Epithelial cell of proximal tubule (primary cell): ENCODE results near the gene ZAR1L. TPM values are rescaled to one million over a fixed set of nuclear protein-coding genes. Genes with fewer than 3 reads are reported as not detected.

ENCODE experiments used
- DNase-seq: peaks from one replicate; pipeline ENCODE4 v3.0.0-alpha.2; 2011; ENCODE audit warnings: low read depth
- H3K4me3 ChIP-seq: 2 replicates; pipeline ENCODE4 v1.5.1; 2011; ENCODE audit warnings: low read depth, mild to moderate bottlenecking, low read length
- CTCF ChIP-seq: conservative IDR thresholded peaks from 2 replicates; pipeline ENCODE4 v1.5.1; 2012; ENCODE audit warnings: low read depth, mild to moderate bottlenecking, low read length
- total RNA-seq: library from RNA; depleted of rRNA; stranded (reverse); fragments of >200 nt; gene quantifications from 2 replicates; pipeline ENCODE4 v1.2.3, GENCODE V29; 2015

ZAR1L gene
- total RNA-seq, 1 donor from 2014 or later = not detected

- no peak overlapping the region for H3K4me3 ChIP-seq
These were observed 14.2 kb downstream of the ZAR1L start for GRCh38 chr13:32300920-32301319.

GRCh38 chr13:32300406-32300805 is 14.8 kb downstream of the ZAR1L start:
- DNase-seq = no peak
- no peak overlapping the region for H3K4me3 ChIP-seq
- TF ChIP-seq CTCF = no peak

More at GRCh38 chr13:32300920-32301319, 14.2 kb downstream of the ZAR1L start:
- no peak for DNase-seq
- no peak for TF ChIP-seq CTCF

GRCh38 chr13:32299893-32300292 is 15.3 kb downstream of the ZAR1L start:
- no peak for TF ChIP-seq CTCF
- DNase-seq = no peak
- H3K4me3 ChIP-seq = no peak overlapping the region

GRCh38 chr13:32298695-32299094 is 16.5 kb downstream of the ZAR1L start:
- no peak overlapping the region for H3K4me3 ChIP-seq
- no peak for DNase-seq
- TF ChIP-seq CTCF = no peak

- no peak overlapping the region for H3K4me3 ChIP-seq
- no peak for DNase-seq
- no peak for TF ChIP-seq CTCF
These were observed 18.0 kb downstream of the ZAR1L start for GRCh38 chr13:32297206-32297605.

GRCh38 chr13:32285633-32285965 is 29.6 kb downstream of the ZAR1L start:
- no peak for TF ChIP-seq CTCF
- no peak overlapping the region for H3K4me3 ChIP-seq
- no peak for DNase-seq

GRCh38 chr13:32284927-32285632 is 30.1 kb downstream of the ZAR1L start:
- TF ChIP-seq CTCF = no peak
- DNase-seq = peak; percentile 81
- H3K4me3 ChIP-seq = no peak overlapping the region
